ENCODE measurements around the gene DMXL2.
"Not testable (repeated sequence)": the region's sequence is repeated elsewhere in the genome, so short reads cannot be mapped to it uniquely, and the experiment has no call there.

The DMXL2 gene

GRCh38 chr15:51493892-51494291 is 128.7 kb downstream of the DMXL2 start:
- DNase-seq (ENCODE audit: low read depth in 2 of 2): no peak

GRCh38 chr15:51492528-51492927 is 130.0 kb downstream of the DMXL2 start:
- no peak for DNase-seq (ENCODE audit: low read depth in 2 of 2)

GRCh38 chr15:51491941-51492340 is 130.6 kb downstream of the DMXL2 start:
- DNase-seq (ENCODE audit: low read depth in 2 of 2): no peak

- DNase-seq (ENCODE audit: low read depth in 2 of 2): no peak
Observed at GRCh38 chr15:51484781-51485180, 137.8 kb downstream of the DMXL2 start.

DNA sequence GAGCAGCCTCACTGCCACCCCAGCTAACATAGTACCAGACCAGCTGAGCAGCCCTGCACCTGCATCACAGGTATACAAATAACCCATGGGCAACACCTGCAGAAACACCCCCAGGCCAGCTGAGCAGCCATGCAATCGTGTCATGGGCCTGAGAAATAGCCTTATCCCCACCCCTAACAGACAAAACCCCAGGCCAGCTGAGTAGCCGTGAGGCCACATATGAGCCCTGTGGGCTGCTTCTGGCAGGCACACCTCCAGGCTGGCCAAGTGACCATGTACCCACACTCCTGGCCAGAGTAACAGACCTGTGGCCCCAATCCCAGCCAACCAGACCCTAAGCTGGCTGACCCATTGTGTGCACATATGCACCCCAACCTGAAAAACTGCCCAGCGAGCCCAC is 138.6 kb downstream of the DMXL2 start:
- DNase-seq (ENCODE audit: low read depth in 2 of 2): no peak

DNA sequence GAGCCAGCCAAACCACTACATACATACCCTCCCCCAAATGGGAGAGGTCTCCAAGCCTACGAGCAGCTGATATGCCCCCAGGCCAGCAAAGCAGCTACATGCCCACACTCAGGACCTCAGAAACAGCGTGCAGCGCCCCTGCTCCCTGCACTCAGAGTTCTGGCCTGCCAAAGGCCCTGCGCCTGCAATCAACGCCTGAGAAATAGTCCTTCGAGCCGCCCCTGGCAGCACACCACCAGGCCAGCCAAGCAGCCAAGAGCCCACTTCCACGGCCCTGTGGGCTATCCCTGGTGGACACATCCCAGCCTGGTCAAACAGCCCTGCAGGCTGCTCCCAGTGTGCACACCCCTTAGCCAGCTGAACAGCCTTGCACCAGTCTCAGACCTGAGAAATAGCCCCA is 139.1 kb downstream of the DMXL2 start:
- DNase-seq (ENCODE audit: low read depth in 2 of 2): no peak

GRCh38 chr15:51475736-51476135 is 146.8 kb downstream of the DMXL2 start:
- DNase-seq (ENCODE audit: low read depth in 2 of 2): no peak

GRCh38 chr15:51470512-51470911 is 152.1 kb downstream of the DMXL2 start:
- no peak for DNase-seq (ENCODE audit: low read depth in 2 of 2)

GRCh38 chr15:51460796-51461195 is 161.8 kb downstream of the DMXL2 start:
- DNase-seq (ENCODE audit: low read depth in 2 of 2): no peak

GRCh38 chr15:51450001-51450400 is 172.6 kb downstream of the DMXL2 start:
- DNase-seq (ENCODE audit: low read depth in 2 of 2): no peak

DNA sequence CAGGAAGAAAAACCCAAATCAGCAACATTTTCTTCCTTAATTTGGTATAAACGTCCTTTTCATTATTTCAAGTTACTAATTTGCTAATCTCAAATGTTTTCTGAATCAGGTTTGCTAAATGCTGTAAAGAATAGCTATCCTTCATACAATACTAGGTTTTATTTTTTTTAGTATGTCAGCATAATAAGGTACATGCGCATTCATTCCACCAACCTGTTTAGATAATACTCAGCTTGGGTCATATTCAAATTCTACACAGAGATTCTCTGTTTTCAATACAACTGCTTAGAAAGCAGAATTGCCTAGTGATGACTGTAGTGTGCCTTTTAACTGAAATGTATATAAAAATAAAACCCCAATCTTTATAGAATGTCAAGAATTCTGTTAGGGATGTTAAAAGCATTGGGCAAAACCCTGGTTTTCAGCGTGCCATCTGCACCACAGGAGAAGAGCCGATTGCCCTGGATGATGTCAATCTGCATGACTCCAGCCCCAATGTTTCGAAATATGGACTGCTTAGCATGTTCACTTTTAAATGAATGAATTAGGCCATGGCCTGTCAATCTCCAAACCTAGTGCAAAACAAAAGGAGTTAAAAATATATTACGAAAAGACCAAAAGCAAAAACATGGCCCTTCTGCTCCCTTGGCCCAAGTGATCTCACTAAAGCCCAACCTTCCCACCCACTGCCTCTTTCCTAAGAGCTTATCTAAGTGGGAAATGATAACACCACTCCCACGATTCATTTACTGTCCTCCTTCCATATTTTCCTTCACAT is 173.8 kb downstream of the DMXL2 start:
- DNase-seq (ENCODE audit: low read depth in 2 of 2): no peak

GRCh38 chr15:51447855-51448621 is 174.5 kb downstream of the DMXL2 start:
- no peak for DNase-seq (ENCODE audit: low read depth in 2 of 2)

- not testable (repeated sequence) for DNase-seq (ENCODE audit: low read depth in 2 of 2)
Observed at GRCh38 chr15:51446029-51446744, 176.4 kb downstream of the DMXL2 start.

- no peak for DNase-seq (ENCODE audit: low read depth in 2 of 2)
Observed at GRCh38 chr15:51444807-51445206, 177.8 kb downstream of the DMXL2 start.

- DNase-seq (ENCODE audit: low read depth in 2 of 2): no peak
Observed at GRCh38 chr15:51444112-51444511, 178.5 kb downstream of the DMXL2 start.

DNA sequence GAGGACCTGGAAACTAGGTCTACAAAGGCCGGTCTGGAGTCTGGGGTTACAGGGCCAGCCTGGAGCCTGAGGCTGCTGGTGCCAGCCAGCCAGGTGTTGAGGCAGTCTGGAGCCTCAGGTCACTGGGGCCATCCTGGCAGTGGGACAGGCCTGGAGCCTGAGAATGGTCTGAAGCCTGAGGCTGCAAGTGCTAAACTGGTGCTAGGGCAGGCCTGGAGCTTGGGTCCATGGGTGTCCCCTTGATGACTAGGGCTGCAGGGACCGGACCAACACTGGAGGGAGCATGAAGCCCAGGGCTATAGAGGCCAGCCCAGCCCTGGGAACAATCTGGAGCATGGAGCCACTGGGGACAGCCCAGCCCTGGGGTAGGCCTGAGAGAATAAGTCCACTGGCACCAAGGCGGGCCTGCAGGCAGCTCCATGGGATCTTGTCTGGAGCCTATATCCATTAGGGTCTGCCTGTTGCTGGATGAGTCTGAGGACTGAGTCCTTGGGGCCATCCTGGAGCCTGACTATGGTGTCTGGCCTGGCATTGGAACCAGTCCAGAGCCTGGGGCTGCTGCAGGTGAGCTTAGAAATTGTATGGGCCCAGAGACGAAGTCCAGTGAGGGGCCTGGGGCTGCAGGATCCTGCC is 179.2 kb downstream of the DMXL2 start:
- DNase-seq (ENCODE audit: low read depth in 2 of 2): no peak

GRCh38 chr15:51438526-51438925 is 184.0 kb downstream of the DMXL2 start:
- no peak for DNase-seq (ENCODE audit: low read depth in 2 of 2)

DNA sequence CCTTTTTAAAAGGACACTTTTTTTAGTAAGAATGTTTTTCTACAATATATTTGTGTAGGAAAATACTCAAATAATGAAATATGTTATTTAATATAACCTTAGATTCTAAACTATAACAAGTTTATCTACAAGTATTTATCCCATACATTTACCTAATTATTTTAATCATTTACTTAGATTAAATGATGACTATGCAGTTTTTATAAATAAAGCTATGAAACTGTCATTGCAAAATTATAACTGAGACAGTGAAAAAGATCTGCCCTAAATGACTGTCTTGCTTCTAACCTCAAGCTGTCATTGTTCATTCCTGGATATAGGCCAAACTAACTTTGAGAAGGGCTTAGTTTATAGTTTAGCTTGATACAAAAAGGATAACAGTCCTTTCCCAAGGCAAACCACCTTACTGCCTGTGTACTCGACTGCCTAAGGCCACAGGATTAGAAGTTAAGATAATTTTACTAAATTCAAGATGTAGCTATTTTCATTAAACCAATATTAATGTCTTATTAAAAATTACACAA is 197.0 kb downstream of the DMXL2 start:
- DNase-seq (ENCODE audit: low read depth in 2 of 2): no peak

- no peak for DNase-seq (ENCODE audit: low read depth in 2 of 2)
Observed at GRCh38 chr15:51424780-51425179, 197.8 kb downstream of the DMXL2 start.

DNA sequence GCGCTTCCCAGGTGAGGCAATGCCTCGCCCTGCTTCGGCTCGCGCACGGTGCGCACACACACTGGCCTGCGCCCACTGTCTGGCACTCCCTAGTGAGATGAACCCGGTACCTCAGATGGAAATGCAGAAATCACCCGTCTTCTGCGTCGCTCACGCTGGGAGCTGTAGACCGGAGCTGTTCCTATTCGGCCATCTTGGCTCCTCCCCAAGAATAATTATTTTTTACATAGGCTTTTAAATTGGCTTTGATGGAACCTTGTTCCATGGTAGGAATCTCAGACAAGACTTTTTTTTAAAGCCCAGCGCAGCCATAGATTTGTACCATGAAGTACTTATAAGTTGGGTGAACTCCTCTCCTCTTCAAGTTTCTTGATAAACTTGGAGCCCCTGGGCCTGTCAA is 199.5 kb downstream of the DMXL2 start:
- not testable (repeated sequence) for DNase-seq (ENCODE audit: low read depth in 2 of 2)

GRCh38 chr15:51416129-51416528 is 206.4 kb downstream of the DMXL2 start:
- DNase-seq (ENCODE audit: low read depth in 2 of 2): no peak
